HG03175 (cell line): ENCODE data around the gene FBXO48.
"Not testable (repeated sequence)": the region's sequence is repeated elsewhere in the genome, so short reads cannot be mapped to it uniquely, and the experiment has no call there.

Experiments used
- ATAC-seq: cut with Tn5 transposase; IDR thresholded peaks from one replicate; pipeline ENCODE4 v1.9.1; 2021; ENCODE audit warnings: mild to moderate bottlenecking, moderate library complexity; ENCODE audit not compliant: unreplicated experiment

Gene FBXO48, protein sequence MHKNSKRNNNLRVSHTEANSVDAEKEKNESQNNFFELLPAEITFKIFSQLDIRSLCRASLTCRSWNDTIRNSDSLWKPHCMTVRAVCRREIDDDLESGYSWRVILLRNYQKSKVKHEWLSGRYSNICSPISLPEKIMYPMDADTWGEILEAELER

DNA sequence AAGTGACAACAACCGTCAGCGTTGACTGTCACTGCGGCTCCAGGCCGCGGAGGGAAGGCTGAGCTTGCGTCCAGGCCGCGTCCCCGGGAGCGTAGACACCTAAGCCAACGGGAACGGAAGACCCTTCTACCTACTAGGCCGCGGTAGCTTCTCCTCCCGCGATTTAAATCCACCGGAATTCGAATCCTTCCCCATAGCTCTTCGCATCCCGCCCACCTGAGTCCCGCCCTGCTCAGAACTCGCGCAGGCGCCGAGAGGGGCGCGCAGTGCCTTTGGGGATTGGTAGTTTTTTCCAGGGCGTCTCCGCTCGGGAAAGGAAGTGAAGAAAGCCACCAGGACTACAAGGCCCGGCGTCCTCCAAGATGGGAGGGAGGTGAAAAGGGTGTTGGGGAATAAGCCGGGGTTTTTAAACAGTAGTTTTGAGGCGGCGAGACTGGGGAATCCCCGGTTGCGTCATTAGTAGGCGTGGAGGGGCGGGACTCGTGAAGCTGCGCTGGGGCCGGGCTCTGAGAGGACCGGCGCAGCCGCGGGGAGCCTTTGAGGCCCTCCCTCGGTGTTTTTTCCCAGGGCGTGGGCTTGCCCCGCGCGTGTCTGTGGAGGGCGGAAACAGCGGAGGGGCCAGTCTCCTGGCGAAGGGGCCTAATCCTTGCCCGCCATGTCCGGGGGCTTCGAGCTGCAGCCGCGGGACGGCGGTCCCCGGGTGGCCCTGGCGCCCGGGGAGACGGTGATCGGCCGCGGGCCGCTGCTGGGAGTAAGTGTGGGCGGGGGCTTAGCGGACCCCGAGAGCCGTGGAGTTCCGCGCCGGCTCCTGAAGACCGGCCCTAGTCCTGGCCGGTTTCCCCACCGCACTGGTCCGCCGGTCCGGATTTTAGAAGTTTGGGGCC, at the start of gene FBXO48, which contains the start of gene APLF:
TSS of gene FBXO48 (minus strand) at position 218 of the 884 bp plus-strand sequence. CDS start 2,149 bp downstream, outside the sequence.
TSS of gene APLF (plus strand) at position 509 of the 884 bp plus-strand sequence. CDS start at position 656, 147 bp downstream.
- peak; percentile 97 for ATAC-seq

- no peak for ATAC-seq
These were observed 49.2 kb upstream of the FBXO48 start for GRCh38 chr2:68516051-68516955.

DNA sequence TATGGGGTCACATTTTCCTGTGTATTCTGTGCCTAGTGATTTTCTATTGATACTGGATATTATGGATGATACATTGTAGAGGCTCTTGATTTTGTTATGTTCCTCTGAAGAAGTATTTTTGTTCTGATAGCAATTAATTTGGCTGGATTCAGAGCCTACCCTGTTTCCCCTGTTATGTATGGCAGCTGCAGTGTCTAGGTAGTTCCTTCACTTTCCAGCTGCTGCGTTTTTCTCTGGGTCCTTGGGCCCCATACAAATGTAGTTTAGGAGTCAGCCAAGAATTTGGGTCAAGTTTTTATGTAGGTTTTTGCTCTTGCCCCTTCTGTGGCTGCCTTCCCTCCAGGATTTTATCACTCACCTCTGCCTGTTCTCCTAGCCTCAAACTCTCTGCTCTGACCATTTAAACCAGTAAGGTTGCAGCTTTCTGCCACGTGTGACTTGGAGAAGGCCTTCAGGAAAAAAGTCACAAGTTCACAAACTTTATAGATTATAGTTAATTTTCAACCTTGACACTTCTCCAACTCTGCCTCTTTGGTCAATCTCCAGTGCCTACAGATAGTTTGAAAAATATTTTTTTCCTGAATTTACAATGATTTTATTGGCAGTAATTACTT, 47.3 kb upstream of the FBXO48 start:
- no peak for ATAC-seq

- ATAC-seq, result no peak
These were observed 45.9 kb upstream of the FBXO48 start for GRCh38 chr2:68512966-68513365.

DNA sequence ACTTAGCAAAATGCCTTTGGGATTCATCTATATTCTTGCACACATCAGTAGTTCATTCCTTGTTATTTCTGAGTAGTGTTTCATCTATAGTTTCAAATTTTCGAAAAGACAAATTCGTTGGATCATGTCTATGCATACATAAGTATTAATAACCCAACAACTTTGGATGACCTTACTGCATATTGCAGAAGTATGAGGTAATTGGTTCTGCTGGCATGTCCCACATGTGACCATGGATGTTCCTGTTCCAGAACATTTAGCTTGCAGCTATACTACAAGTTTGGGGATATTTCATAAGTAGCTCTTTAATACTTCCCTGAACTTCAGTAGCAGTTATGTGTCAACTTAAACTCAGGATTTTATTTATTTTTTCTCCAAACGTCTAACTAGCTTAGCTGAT, 45.2 kb upstream of the FBXO48 start:
- no peak for ATAC-seq

- no peak for ATAC-seq
These were observed 39.1 kb upstream of the FBXO48 start for GRCh38 chr2:68506170-68506569.

GRCh38 chr2:68505603-68506159, 38.6 kb upstream of the FBXO48 start:
- no peak for ATAC-seq

DNA sequence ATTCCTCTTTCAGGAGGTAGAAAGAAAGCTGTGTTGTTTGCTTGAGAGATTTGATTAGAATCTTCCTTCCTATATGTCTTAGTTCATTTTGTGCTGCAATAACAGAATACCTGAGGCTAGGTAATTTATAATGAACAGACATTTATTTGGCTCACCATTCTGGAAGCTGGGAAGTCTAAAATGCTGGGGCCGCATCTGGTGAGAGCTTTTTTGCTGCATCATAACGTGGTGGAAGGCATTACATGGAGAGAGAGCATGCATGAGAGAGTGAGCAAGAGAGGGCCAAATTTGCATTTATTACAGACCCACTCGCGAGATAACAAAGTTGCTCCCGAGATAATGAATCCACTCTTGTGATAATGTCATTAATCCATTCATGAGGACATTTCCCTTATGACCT, 34.7 kb upstream of the FBXO48 start:
- no peak for ATAC-seq

- no peak for ATAC-seq
These were observed 33.6 kb upstream of the FBXO48 start for GRCh38 chr2:68500649-68501048.

GRCh38 chr2:68499133-68499532, 32.0 kb upstream of the FBXO48 start:
- no peak for ATAC-seq

DNA sequence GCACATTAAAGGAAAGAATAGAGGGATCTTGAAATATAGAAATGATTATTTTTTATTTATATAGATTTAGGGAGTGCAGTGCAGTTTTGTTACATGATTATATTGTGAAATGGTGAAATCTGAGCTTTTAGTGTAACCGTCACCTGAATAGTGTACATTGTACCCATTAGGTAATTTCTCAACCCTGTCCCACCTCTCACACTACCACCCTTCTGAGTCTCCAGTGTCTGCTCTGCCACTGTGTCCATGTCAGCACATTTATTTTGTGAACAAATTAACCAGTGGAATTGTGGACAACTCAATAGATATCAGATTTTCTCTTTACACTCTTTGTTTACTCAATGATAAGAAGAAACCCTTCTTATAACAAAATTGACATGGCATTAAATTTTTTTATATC, 24.5 kb upstream of the FBXO48 start:
- no peak for ATAC-seq

- no peak for ATAC-seq
These were observed 22.2 kb upstream of the FBXO48 start for GRCh38 chr2:68489282-68489681.

- not testable (repeated sequence) for ATAC-seq
These were observed 21.5 kb upstream of the FBXO48 start for GRCh38 chr2:68488605-68489004.

DNA sequence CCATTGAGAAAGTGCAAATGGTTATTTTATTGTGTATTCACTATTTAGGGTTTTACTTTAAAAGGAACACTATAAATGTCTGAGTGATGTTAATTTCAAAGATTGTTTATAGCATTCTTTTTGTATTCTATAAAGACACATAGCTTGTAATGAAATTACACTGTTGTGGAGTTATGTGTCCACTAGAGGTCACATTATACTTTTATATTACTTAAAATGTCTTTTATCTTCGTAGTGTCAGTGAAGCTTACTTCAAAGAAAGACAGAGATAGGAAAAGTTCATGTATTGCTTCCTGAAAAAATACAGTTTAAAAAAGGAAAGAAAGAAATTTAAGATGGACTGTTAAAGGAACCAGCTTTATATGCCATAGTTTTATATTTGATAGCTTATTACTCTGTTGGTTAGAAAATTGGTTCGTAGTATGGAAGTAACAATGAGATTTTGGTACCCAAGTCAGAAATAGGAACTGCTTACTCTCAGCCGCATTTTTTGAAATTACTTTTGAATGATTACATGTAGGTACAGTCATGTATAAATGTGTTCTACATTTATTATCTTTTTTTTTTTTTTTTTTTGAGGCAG, 20.8 kb upstream of the FBXO48 start:
- no peak for ATAC-seq

DNA sequence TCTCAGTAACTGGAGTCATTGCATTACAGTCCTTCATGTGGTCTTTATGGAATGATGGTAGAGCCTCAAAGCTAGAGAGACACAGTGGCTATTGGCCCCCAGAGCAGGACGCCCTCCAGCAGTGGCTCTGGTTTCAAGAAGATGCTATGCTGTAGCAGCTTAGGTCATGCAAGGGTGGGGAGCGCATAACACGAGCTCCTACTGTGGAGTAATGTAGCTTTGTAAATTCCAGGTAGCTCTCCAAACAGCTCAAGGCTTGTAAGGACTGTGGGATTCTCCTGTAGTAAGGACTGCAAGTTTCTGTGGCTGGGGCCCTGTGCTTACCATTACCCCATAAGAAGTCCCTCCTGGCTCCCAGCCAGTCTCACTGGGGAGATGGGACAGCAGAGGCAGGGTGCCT, 15.9 kb upstream of the FBXO48 start:
- ATAC-seq, result no peak

DNA sequence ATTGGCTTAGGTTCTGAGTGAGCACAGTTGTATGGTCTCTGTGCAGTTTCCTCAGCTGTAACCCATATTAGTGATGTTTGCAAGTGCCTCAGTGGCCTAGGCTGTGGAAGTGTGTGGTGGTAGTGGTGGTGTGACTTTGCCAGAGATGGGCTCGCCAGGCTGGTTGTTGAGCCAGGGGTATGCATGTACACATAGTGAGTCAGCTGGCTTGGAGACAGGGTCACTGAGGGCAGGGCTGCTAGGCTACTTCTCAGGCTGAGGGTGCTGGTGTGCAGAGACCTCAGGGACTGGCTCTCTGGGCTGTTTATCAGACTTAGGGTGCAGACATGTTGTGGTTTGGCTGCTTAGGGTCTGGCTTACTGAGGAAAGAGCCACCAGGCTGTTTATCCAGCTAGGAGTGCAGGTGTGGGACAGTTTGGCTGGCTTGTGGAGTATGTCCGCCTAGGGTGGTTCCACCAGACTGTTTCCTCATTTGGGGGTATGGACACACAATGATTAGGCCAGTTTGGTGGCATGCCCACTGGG, 15.3 kb upstream of the FBXO48 start:
- no peak for ATAC-seq

- no peak for ATAC-seq
These were observed 11.6 kb upstream of the FBXO48 start for GRCh38 chr2:68478688-68479087.

DNA sequence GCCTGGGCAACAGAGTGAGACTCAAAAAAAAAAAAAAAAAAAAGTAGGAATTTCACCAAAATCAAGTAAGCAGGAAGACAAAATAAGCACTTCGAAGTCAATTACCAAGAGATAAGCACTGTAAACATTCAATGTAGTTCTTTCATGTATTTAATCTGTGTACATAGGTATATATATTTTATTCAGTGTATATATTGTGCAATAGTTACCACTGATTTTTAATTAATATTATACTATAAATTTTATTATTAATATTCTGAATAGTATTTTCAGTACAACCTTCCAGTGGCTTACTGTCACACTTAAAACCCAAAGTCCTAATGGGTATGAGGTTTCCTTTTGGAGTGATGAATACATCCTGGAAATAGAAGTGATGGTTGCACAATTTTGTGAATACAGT, 9.4 kb upstream of the FBXO48 start:
- no peak for ATAC-seq

- ATAC-seq, result no peak
These were observed 8.5 kb upstream of the FBXO48 start for GRCh38 chr2:68475576-68475975.

- no peak for ATAC-seq
These were observed 8.0 kb upstream of the FBXO48 start for GRCh38 chr2:68475110-68475509.
